PC-9 (cell line): Measurements from ENCODE around the gene BMP5. TPM values are rescaled to one million over a fixed set of nuclear protein-coding genes. Genes with fewer than 3 reads are reported as not detected.

Experiments
- BruUV-seq: library from RNA; stranded (reverse); fragments of 400-500 nt; replicated peaks from 2 replicates; lab custom pipeline; 2021; lab: Mats Ljungman, UMichigan
- CTCF ChIA-PET: fragments of 300-600 bp; sonication (Branson Sonifier 250); formaldehyde crosslinking; loops from one replicate; lab custom pipeline; 2022; ENCODE audit warnings: antibody characterized with exemption; lab: Charles Lee
- POLR2A ChIA-PET: fragments of 300-600 bp; sonication (Branson Sonifier 250); formaldehyde crosslinking; loops from one replicate; lab custom pipeline; 2022; ENCODE audit warnings: antibody characterized with exemption; ENCODE audit not compliant: unreplicated experiment; lab: Charles Lee
- DNase-seq, 2 experiments: peaks; one replicate each; pipeline versions ENCODE4 v3.0.0 to v3.0.0-alpha.2; 2015 to 2022; ENCODE audit warnings: mixed read lengths in 1 of 2
- H2AFZ ChIP-seq: fragments of 200-600 bp; sonication (generic); 2 replicates; pipeline ENCODE4 v1.8.1; 2017; ENCODE audit warnings: antibody characterized with exemption
- H3F3A ChIP-seq: fragments of 200-600 bp; sonication (generic); 2 replicates; pipeline ENCODE4 v1.8.1; 2017; ENCODE audit warnings: antibody characterized with exemption, mild to moderate bottlenecking, low read depth; ENCODE audit not compliant: insufficient read depth
- H3K27ac ChIP-seq: fragments of 200-600 bp; sonication (generic); 2 replicates; pipeline ENCODE4 v1.6.1; 2016; ENCODE audit warnings: mixed run types
- H3K27me3 ChIP-seq: fragments of 200-600 bp; sonication (generic); 2 replicates; pipeline ENCODE4 v1.6.1; 2016; ENCODE audit warnings: low read depth, mixed run types; ENCODE audit not compliant: insufficient read depth
- H3K36me3 ChIP-seq: fragments of 200-600 bp; sonication (generic); 2 replicates; pipeline ENCODE4 v1.6.1; 2016; ENCODE audit warnings: low read depth, mixed run types
- H3K4me1 ChIP-seq: fragments of 200-600 bp; sonication (generic); replicated peaks from 2 replicates; pipeline ENCODE4 v1.6.1; 2016; ENCODE audit warnings: mixed run types; ENCODE audit not compliant: insufficient read depth
- H3K4me2 ChIP-seq: fragments of 200-600 bp; sonication (generic); 2 replicates; pipeline ENCODE4 v1.6.1; 2017; ENCODE audit warnings: mixed run types
- H3K4me3 ChIP-seq: fragments of 200-600 bp; sonication (generic); 2 replicates; pipeline ENCODE4 v1.6.1; 2016; ENCODE audit warnings: mixed run types
- H3K79me2 ChIP-seq: fragments of 200-600 bp; sonication (generic); 2 replicates; pipeline ENCODE4 v1.6.1; 2017; ENCODE audit warnings: low read depth, mixed run types
- H3K9me2 ChIP-seq: fragments of 200-600 bp; sonication (generic); 2 replicates; pipeline ENCODE4 v1.8.1; 2017; ENCODE audit warnings: mild to moderate bottlenecking; ENCODE audit not compliant: insufficient read depth
- H3K9me3 ChIP-seq: fragments of 200-600 bp; sonication (generic); 2 replicates; pipeline ENCODE4 v1.8.1; 2016; ENCODE audit warnings: low read depth; ENCODE audit not compliant: insufficient read depth
- H4K20me1 ChIP-seq: fragments of 200-600 bp; sonication (generic); 2 replicates; pipeline ENCODE4 v1.8.1; 2017; ENCODE audit not compliant: insufficient read depth
- CTCF ChIP-seq: fragments of 200-600 bp; sonication (generic); conservative IDR thresholded peaks from 2 replicates; pipeline ENCODE4 v1.6.1; 2017; ENCODE audit warnings: mixed run types, antibody characterized with exemption, mild to moderate bottlenecking, moderate library complexity
- EZH2 ChIP-seq: fragments of 200-600 bp; sonication (generic); IDR thresholded peaks from 2 replicates; pipeline ENCODE4 v1.8.0; 2017; ENCODE audit warnings: antibody characterized with exemption, low read depth
- intact Hi-C: fragments of 100-400 bp; cut with micrococcal nuclease; formaldehyde crosslinking; loops from one replicate; pipeline ENCODE4 v1.10.0; 2022; ENCODE audit not compliant: unreplicated experiment
- total RNA-seq: library from RNA; stranded (reverse); gene quantifications from 2 replicates; pipeline ENCODE4 v1.2.3, GENCODE V29; 2021

The BMP5 gene
- total RNA-seq, 1 experiment from 2014 or later = 0.20 TPM

GRCh38 chr6:55777469-55777868 is 97.9 kb downstream of the BMP5 start:
- Histone ChIP-seq H3K4me1 (no peaks in the 10 kb centered on the region), H3K4me3 (no peak overlapping the region), H3K9me2 (no peaks in the 10 kb centered on the region; the same call in 1 of the 2 replicates), H3F3A (no peaks in the 10 kb centered on the region), H3K79me2 (no peaks in the 10 kb centered on the region), H3K36me3 (no peaks in the 10 kb centered on the region), H3K27ac (no peak overlapping the region), H3K4me2 (no peak overlapping the region), H4K20me1 (no peaks in the 10 kb centered on the region), H3K27me3 (no peaks in the 10 kb centered on the region), H3K9me3 (no peaks in the 10 kb centered on the region), H2AFZ (no peak overlapping the region)
- POLR2A ChIA-PET = interaction anchor here (0.6 kb wide), 1 partner anchor 10 kb away, joined by 3 read pairs; no protein-coding TSS in a partner anchor
- no peak for DNase-seq
- no peak for TF ChIP-seq CTCF
- TF ChIP-seq EZH2 = no peak
- BruUV-seq = no TSS peak
- intact Hi-C loops = no loop called here
- CTCF ChIA-PET = no interaction called here

GRCh38 chr6:55776113-55776512 is 99.3 kb downstream of the BMP5 start:
- no peaks in the 10 kb centered on the region for H3K4me1 ChIP-seq
- H3F3A ChIP-seq = no peaks in the 10 kb centered on the region
- no peaks in the 10 kb centered on the region for H3K79me2 ChIP-seq
- H3K9me2 ChIP-seq = no peaks in the 10 kb centered on the region; the same call in 1 of the 2 replicates
- no TSS peak for BruUV-seq
- no peaks in the 10 kb centered on the region for H3K27me3 ChIP-seq
- POLR2A ChIA-PET = interaction anchor here (0.7 kb wide), 1 partner anchor 24 kb away, joined by 3 read pairs; no protein-coding TSS in a partner anchor
- DNase-seq = no peak
- H3K4me2 ChIP-seq = no peak overlapping the region
- H4K20me1 ChIP-seq = no peaks in the 10 kb centered on the region
- no peaks in the 10 kb centered on the region for H3K36me3 ChIP-seq
- H3K27ac ChIP-seq = no peak overlapping the region
- no peak overlapping the region for H2AFZ ChIP-seq
- TF ChIP-seq CTCF (no peak), EZH2 (no peak)
- CTCF ChIA-PET = no interaction called here
- intact Hi-C loops = no loop called here
- H3K9me3 ChIP-seq = no peaks in the 10 kb centered on the region
- H3K4me3 ChIP-seq = no peak overlapping the region

- Histone ChIP-seq H2AFZ (no peak overlapping the region), H3K9me2 (no peaks in the 10 kb centered on the region; the same call in 1 of the 2 replicates), H3K79me2 (no peaks in the 10 kb centered on the region), H3K36me3 (no peaks in the 10 kb centered on the region), H3K9me3 (no peaks in the 10 kb centered on the region), H3K4me1 (no peaks in the 10 kb centered on the region), H4K20me1 (no peaks in the 10 kb centered on the region), H3K4me2 (no peak overlapping the region), H3K27me3 (no peaks in the 10 kb centered on the region), H3K27ac (no peak overlapping the region), H3K4me3 (no peak overlapping the region), H3F3A (no peaks in the 10 kb centered on the region)
- intact Hi-C loops = no loop called here
- no peak for DNase-seq
- BruUV-seq = no TSS peak
- TF ChIP-seq CTCF (no peak), EZH2 (no peak)
- CTCF ChIA-PET = no interaction called here
- POLR2A ChIA-PET = interaction anchor here (0.5 kb wide), 1 partner anchor 164 kb away, joined by 5 read pairs; no protein-coding TSS in a partner anchor
Observed at GRCh38 chr6:55775029-55775318, 100.4 kb downstream of the BMP5 start.
